GM19193 (cell line): ENCODE measurements around the gene RBM28.

Source experiments
- POLR2A ChIP-seq: IDR thresholded peaks from 4 replicates; pipeline ENCODE4 v1.6.1; 2011; ENCODE audit not compliant: insufficient read depth, insufficient read length; ENCODE audit errors: extremely low read depth

RBM28 gene, protein sequence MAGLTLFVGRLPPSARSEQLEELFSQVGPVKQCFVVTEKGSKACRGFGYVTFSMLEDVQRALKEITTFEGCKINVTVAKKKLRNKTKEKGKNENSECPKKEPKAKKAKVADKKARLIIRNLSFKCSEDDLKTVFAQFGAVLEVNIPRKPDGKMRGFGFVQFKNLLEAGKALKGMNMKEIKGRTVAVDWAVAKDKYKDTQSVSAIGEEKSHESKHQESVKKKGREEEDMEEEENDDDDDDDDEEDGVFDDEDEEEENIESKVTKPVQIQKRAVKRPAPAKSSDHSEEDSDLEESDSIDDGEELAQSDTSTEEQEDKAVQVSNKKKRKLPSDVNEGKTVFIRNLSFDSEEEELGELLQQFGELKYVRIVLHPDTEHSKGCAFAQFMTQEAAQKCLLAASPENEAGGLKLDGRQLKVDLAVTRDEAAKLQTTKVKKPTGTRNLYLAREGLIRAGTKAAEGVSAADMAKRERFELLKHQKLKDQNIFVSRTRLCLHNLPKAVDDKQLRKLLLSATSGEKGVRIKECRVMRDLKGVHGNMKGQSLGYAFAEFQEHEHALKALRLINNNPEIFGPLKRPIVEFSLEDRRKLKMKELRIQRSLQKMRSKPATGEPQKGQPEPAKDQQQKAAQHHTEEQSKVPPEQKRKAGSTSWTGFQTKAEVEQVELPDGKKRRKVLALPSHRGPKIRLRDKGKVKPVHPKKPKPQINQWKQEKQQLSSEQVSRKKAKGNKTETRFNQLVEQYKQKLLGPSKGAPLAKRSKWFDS

DNA sequence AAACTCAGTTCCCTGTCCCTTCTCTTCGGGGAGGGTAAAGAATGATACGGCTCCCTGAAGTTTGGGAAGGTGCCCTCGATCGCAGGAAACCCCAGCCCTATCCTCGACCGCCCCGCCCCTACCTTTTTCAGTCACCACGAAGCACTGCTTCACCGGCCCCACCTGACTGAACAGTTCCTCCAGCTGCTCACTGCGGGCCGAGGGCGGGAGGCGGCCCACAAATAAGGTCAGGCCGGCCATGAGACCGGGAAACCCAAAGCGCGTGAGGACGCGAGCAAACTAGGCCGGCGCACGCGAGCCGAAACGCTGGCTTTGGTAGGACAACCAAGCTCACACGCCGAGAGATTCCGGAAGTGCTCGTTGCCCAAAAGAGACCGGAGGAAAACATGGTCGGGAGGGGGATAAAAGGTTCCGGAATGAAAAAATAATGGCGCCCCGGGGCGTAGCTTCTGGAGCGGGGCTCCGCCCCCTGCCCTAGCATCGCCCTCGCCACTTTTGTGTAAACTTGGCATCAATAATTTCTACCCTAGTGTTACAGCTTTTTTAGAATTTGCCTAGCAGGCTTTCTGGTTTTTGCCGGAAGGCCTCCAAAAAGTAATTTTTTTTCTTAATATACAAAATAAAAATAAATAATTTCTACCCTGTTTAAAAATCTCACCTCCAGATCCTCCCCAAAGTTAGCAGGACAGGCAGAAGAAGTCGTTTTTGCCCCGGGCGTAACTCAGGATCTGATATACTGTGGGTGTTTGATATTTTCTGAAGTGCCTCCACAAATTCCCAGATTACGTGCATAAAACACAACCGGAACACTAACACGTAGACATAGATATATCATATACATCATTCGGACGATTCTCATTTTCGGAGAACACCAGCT, at the start of gene RBM28:
Gene RBM28 (minus strand): TSS at position 355 of the 877 bp plus-strand sequence. CDS start 115 bp downstream, at position 240.
- peak; percentile 86 for TF ChIP-seq POLR2A

DNA sequence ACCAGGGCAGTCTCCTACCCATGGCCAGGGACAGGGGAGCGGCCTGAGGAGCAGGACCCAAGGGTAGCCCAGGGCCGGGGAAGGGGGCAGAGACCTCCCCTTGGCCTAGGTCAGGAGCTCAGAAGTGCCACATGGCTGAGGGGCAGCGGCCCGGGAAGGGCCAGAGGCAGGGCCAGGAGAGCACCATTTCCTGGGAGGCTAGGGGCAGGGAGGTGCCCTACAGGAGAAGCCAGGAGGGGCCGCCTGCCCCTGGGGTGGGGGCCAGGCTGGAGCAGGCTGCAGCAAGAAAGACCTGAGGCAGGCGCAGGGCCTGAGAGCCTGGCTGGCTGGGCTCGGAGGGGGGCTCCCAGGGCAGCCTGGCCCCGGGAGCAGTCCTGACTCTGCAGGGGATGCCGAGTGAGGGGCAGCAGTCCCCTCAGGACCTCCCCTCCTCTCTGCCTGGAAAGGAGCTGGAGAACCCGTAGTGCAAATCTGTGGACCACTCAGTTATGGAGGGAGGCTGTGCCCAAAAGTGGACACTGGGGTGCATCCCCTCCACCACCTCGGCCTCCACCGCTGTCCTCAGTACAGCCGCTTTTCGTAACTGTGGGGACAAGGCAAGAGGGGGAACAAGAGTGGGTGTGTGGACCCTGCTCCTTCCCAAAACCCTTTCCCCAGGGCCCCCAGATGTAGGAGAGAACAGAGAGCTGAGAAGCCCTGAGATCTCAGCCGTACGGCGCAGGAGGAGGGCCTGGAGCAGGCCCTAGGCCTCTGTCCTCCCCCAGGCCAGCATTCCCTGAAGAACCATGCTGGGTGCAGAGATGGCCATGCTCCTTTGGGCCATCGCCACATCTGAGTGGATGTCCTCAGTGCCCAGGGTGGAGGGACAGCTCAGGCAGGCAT, 49.0 kb upstream of the RBM28 start:
- no peak for TF ChIP-seq POLR2A

DNA sequence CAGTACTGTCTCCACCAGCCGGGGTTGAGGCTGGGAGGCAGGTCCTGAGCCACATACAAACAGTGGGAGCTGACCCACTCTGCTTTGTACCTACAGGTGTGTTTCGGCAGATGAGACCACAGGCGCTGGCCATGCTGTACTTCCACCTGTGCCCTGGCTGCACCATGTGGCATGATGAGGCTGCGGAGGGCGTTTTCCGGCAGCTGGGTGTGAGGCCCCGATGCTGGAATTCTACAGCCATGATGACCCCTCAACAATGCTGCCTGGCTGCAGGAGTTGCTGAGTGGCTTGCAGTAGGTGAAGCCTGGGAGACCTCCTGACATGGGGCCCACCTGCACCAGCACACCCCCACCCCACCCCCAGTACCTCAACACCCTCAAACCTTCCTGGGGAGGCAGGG, 48.1 kb upstream of the RBM28 start:
- no peak for TF ChIP-seq POLR2A

DNA sequence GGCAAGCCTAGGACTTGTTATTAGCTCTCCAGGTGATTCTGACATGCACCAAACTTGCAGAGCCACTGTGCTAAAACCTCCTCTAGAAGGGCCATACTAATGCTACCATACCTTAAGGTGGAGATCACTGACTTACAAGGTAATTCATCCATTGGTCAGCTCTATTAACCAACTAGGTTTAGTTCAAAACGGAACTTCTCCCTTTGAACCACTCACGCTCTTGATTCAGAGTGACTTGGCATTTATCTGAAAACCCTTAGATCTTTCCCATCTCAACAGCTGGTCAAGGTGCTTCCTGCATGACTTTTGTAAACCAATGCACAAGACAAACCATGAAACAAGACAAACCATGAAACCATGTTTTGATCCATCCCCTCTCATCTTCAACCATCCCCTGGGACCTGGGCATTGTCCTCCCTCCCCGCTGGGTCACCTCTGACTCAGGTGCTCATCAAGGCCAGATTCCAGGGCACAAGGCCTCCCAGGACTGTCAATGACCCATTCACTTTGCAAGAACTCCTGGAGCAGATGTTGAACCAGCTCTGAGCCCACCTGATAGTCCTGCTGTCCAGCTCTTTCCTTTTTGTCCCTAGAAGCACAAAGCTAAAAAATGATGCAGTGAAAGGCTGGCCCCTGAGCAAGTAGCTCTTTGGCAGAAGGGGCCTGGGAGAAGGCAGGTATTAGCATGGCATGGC, 47.3 kb upstream of the RBM28 start:
- no peak for TF ChIP-seq POLR2A

GRCh38 chr7:128389618-128390329, 46.1 kb upstream of the RBM28 start:
- no peak for TF ChIP-seq POLR2A

GRCh38 chr7:128389085-128389617, 45.4 kb upstream of the RBM28 start:
- no peak for TF ChIP-seq POLR2A

GRCh38 chr7:128388145-128388485, 44.4 kb upstream of the RBM28 start:
- no peak for TF ChIP-seq POLR2A

- no peak for TF ChIP-seq POLR2A
These were observed 43.8 kb upstream of the RBM28 start for GRCh38 chr7:128387216-128388144.

DNA sequence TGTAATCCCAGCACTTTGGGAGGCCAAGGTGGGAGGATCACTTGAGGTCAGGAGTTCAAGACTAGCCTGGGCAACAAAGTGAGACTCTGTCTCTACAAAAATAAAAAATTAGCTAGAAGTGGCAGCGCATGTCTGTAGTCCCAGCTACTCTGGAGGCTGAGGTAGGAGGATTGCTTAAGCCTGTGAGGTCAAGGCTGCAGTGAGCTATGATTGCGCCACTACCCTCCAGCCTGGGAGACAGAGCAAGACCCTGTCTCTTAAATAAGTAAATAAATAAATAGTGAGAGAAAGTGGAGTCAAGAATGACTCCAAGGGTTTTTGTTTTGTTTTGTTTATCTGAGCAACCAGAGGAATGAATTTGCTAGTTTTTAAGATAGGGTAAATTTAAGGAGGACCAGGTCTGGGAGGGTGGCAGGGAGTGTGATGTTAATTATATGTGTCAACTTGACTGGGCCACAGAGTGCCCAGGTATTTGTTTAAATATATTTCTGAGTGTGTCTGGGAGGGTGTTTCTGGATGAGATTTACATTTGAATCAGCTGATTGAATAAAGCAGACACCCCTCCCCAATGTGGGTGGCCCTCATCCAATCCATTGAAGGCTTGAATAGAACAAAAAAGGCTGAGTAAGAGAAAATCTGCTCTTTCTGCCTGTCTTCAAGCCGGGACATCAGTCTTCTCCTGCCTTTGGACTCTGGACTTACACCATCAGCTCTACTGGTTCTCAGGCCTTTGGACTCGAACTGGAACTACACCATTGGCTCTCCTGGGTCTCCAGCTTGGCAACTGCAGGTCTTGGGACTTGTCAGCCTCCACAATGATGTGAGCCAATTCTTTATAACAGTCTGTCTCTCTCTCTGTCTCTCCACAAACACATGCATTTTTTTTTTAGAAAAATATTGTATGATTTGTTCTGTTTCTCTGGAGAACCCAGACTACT, 42.5 kb upstream of the RBM28 start:
- TF ChIP-seq POLR2A, result no peak

DNA sequence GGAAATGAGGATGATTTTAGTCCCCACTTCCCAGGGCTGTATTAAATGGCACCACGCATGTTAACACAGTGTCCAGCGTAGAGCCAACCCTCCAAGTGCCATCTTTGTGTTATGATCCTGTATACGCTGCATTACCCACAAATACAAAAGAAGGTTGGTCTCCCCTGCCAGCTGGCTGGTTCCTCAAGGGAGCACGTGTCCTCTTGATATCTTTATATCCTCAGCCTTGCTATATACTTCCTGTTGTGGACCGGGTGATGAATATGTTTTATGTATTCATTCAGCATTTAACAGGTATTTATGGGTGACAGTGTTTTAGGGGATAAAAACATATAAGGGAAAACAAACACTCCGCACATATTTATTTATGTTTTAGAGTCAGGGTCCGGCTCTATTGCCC, 41.0 kb upstream of the RBM28 start:
- TF ChIP-seq POLR2A, result no peak

- TF ChIP-seq POLR2A, result no peak
These were observed 40.1 kb upstream of the RBM28 start for GRCh38 chr7:128383776-128384175.

DNA sequence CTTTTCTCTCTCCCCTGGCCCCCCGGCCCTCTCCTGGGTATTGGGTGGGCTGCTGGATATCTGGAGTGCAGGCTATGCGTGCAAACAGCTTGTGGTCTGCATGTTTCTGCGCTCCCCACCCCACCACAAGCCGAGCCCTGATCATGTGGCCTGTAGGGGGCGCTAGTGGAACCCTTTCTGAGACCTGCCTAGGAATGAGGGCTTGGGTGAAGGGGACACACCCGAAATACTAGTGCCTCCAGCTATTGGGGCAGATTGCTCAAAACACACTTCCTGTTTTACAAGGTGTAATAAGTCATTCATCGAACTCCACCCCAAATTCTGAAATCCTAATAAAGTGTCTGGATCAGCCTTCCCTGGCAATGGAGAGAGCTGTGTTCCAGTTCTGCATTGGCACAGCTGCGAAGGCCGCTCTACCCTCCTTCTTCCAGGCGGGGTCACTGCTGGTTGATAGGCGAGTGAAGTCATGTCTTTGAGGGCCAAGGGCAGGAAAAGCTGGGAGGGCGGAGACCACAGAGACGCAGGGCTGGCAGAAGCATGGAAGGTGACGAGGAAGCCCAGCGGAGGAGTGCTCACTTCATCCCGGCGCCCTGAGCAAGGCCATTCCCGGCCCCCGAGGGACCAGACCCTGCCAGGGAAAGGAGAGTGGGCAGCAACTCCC, 37.6 kb upstream of the RBM28 start:
- no peak for TF ChIP-seq POLR2A
